Kidney (tissue), 14 donors: Measurements from ENCODE around the gene HECW1. TPM values are rescaled to one million over a fixed set of nuclear protein-coding genes. Genes with fewer than 3 reads are reported as not detected.

Experiments
- DNase-seq, 5 donors: peaks; one replicate each; pipeline ENCODE4 v3.0.0-alpha.2; 2013 to 2020
- FAIRE-seq: peaks from 2 replicates; lab custom pipeline; 2012; peaks lifted over from hg19 to GRCh38; lab: Jason Lieb, UNC
- H3K27ac ChIP-seq, 2 donors: one replicate each; pipeline ENCODE4 v1.7.0; 2013; ENCODE audit warnings: low read depth in 2 of 2, low read length in 2 of 2, inconsistent platforms in 1 of 2
- H3K27me3 ChIP-seq: one replicate; pipeline ENCODE4 v1.7.1; 2013; ENCODE audit warnings: low read length, inconsistent platforms; ENCODE audit not compliant: control insufficient read depth, insufficient read depth
- H3K36me3 ChIP-seq, 3 donors: one replicate each; pipeline versions ENCODE4 v1.7.0 to v1.7.1; 2013; ENCODE audit warnings: low read length in 3 of 3, control low read depth in 1 of 3, inconsistent platforms in 1 of 3; ENCODE audit not compliant: insufficient read depth in 3 of 3, control insufficient read depth in 2 of 3
- H3K4me1 ChIP-seq, 3 donors: one replicate each; pipeline versions ENCODE4 v1.7.0 to v1.7.1; 2013; ENCODE audit warnings: low read length in 3 of 3, inconsistent platforms in 1 of 3, low read depth in 1 of 3; ENCODE audit not compliant: control insufficient read depth in 2 of 3, insufficient read depth in 2 of 3
- H3K4me3 ChIP-seq, 3 donors: one replicate each; pipeline versions ENCODE4 v1.7.0 to v1.8.1; 2013; ENCODE audit warnings: low read length in 3 of 3, control low read depth in 1 of 3, inconsistent platforms in 1 of 3
- H3K9ac ChIP-seq, 3 donors: one replicate each; pipeline versions ENCODE4 v1.7.0 to v1.7.1; 2013; ENCODE audit warnings: low read length in 3 of 3, control low read depth in 1 of 3, inconsistent platforms in 1 of 3
- H3K9me3 ChIP-seq, 3 donors: one replicate each; pipeline versions ENCODE4 v1.7.0 to v1.7.1; 2013; ENCODE audit warnings: low read length in 3 of 3, control low read depth in 1 of 3, inconsistent platforms in 1 of 3; ENCODE audit not compliant: control insufficient read depth in 2 of 3, insufficient read depth in 1 of 3
- CTCF ChIP-seq: IDR thresholded peaks from 3 replicates; pipeline ENCODE4 v1.5.1; 2012; ENCODE audit warnings: mild to moderate bottlenecking, moderate library complexity, borderline replicate concordance; ENCODE audit not compliant: insufficient read depth; ENCODE audit errors: extremely low read depth
- intact Hi-C: fragments of 100-400 bp; cut with DNase I; formaldehyde crosslinking; loops from one replicate; pipeline ENCODE4 v1.11.1; 2022
- polyA plus RNA-seq: library from polyadenylated mRNA; stranded (reverse); fragments of 350-450 nt; fragmentation: Illumina TruSeq; extraction: RNeasy Lipid Tissue Mini Kit (QIAGEN cat#74804); gene quantifications from one replicate; pipeline ENCODE4 v1.2.3, GENCODE V29; 2014; ENCODE audit warnings: low read depth, low replicate concordance; ENCODE audit not compliant: insufficient read depth
- total RNA-seq: library from RNA; stranded (reverse); fragmentation: NEBNext Ultra II Directional; extraction: Animal tissue kit (Norgen Biotek cat#: 25700); gene quantifications from one replicate; pipeline ENCODE4 v1.2.1, GENCODE V29; 2021
- donor health status: control.
- donor health status: control.
- donor health status: control.
- donor health status: control.
- donor health status: control.
- donor health status: DM: yes; HTN: yes; CAD: no.
- donor health status: Normal renal cell carcinoma (clear cell type).

Gene HECW1
- total and polyA plus RNA-seq, 2 donors from 2014 or later: 0.50 to 7.5 TPM

GRCh38 chr7:43536773-43537172, 424.3 kb downstream of the HECW1 start:
- Histone ChIP-seq H3K27ac (no peak overlapping the region), H3K27me3 (no peaks in the 10 kb centered on the region), H3K36me3 (no peaks in the 10 kb centered on the region), H3K4me1 (no peaks in the 10 kb centered on the region), H3K4me3 (no peak overlapping the region), H3K9me3 (no peaks in the 10 kb centered on the region), H3K9ac (no peak overlapping the region)
- no peak for FAIRE-seq
- TF ChIP-seq CTCF: no peak
- intact Hi-C loops: no loop called here
- DNase-seq: no peak

DNA sequence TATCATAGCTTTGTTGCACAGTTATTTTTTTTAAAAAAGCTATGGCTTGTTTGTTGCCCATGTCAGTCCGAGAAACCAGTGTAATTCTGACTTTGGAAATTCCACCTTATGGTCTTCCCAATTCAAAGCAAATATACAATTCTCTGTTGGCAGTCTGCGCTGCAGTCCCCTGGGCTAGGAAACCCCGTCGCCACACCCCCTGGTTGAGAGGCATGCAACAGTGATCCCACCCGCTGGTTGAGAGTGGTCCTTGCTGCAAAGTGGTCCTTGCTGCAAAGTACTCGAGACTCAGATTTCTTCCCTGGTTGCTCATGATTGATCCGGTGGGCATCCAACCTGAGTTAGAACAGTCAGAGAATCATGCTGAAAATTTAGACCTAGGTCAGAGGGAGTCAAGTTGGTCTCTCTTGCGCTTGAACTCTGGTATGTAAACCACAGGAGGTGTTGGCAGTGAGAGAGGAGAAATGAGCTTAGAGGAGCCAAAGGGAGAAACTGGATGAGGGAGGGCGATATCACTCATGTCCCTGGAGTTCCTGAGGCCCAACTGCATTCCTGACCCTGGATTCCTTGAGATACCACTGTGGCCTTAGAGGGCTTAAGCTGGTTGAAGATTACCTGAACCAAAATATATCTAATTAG, 425.4 kb downstream of the HECW1 start:
- H3K4me1 ChIP-seq: no peaks in the 10 kb centered on the region
- no peak for TF ChIP-seq CTCF
- no peak overlapping the region for H3K9ac ChIP-seq
- no peaks in the 10 kb centered on the region for H3K27me3 ChIP-seq
- no peaks in the 10 kb centered on the region for H3K36me3 ChIP-seq
- no peak for DNase-seq
- no peak for FAIRE-seq
- no peak overlapping the region for H3K4me3 ChIP-seq
- intact Hi-C loops: no loop called here
- H3K27ac ChIP-seq: no peak overlapping the region
- no peaks in the 10 kb centered on the region for H3K9me3 ChIP-seq

DNA sequence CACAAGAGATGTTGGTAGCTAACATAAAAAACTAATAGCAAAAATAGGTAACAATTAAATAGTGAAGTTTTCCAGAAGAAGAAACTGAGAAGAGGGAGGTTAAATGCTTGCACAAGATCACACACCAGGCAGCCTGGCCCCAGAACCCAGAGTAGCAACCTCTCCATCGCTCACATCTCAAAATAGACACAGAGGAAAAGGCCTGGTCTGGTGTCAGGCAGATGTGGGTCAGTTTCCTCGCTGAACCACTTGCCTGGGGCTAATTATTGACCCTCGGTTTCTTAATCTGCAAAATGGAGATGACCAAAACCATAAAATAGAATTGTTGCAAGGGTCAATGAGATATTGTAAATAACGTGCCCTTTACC, 425.9 kb downstream of the HECW1 start:
- no peak overlapping the region for H3K27ac ChIP-seq
- intact Hi-C loops: no loop called here
- FAIRE-seq: no peak
- H3K4me3 ChIP-seq: no peak overlapping the region
- no peak for TF ChIP-seq CTCF
- no peaks in the 10 kb centered on the region for H3K27me3 ChIP-seq
- H3K9me3 ChIP-seq: no peaks in the 10 kb centered on the region
- H3K9ac ChIP-seq: no peak overlapping the region
- H3K36me3 ChIP-seq: no peaks in the 10 kb centered on the region
- H3K4me1 ChIP-seq: no peaks in the 10 kb centered on the region
- no peak for DNase-seq

DNA sequence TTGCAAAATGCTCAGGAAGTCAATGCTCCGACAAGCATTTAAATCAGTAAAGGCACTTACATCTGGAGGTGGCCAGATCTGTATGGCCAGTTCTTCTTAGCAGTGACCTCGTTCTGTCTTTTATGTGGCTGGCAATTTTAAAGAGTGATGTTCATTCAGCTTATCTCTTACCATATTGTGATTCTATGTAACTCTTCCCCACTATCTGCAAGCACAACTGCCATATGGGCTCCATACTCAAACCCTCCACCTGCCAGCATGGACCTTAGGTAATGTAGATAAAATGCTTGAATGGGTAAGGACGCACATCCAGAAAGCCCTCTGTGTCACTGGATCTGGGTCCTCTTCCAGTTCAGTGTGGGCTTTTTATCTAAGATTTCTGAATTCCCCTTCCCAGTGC, 428.0 kb downstream of the HECW1 start:
- no peak for DNase-seq
- Histone ChIP-seq H3K4me3 (no peak overlapping the region), H3K9ac (no peak overlapping the region), H3K9me3 (no peaks in the 10 kb centered on the region), H3K27ac (no peak overlapping the region), H3K4me1 (no peaks in the 10 kb centered on the region), H3K27me3 (no peaks in the 10 kb centered on the region), H3K36me3 (no peaks in the 10 kb centered on the region)
- intact Hi-C loops: no loop called here
- FAIRE-seq: no peak
- no peak for TF ChIP-seq CTCF
